HG03565 (cell line): ENCODE results near the gene GRK4.
A peak's percentile ranks its signal among the peaks of the same experiment; 100 is the strongest.
"Not testable (repeated sequence)": the region's sequence is repeated elsewhere in the genome, so short reads cannot be mapped to it uniquely, and the experiment has no call there.

ENCODE experiments used
- ATAC-seq: cut with Tn5 transposase; IDR thresholded peaks from one replicate; pipeline ENCODE4 v1.9.1; 2021; ENCODE audit warnings: mild to moderate bottlenecking, moderate library complexity; ENCODE audit not compliant: unreplicated experiment

Gene GRK4

GRCh38 chr4:3036131-3036952 lies 73.0 kb downstream of the GRK4 start:
- no peak for ATAC-seq

DNA sequence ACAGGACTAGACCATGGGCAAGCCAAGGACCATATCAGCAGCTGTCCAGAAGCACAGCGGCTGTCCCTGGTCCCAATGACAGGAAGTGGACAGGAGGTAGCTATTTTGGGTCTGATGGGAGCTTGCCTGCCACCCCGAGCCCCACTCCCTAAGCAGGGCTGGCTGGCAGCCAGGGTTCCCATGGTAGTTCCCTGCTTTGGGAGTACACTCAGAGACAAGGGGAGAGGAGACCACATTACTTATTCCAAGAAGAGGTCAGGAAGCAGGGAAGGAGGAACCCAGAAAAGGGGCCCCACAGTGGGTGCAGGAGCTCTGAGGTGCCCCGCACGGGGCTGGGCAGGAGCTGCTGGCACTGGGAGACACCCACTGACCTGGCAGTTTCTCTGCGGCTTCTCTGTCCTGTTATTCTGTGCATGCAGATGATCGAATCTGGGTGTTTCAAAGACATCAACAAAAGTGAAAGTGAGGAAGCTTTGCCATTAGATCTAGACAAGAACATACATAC lies 74.6 kb downstream of the GRK4 start:
- ATAC-seq: no peak

- no peak for ATAC-seq
These were observed 76.5 kb downstream of the GRK4 start for GRCh38 chr4:3039706-3040366.

GRCh38 chr4:3040452-3041191 lies 77.3 kb downstream of the GRK4 start:
- ATAC-seq: no peak

DNA sequence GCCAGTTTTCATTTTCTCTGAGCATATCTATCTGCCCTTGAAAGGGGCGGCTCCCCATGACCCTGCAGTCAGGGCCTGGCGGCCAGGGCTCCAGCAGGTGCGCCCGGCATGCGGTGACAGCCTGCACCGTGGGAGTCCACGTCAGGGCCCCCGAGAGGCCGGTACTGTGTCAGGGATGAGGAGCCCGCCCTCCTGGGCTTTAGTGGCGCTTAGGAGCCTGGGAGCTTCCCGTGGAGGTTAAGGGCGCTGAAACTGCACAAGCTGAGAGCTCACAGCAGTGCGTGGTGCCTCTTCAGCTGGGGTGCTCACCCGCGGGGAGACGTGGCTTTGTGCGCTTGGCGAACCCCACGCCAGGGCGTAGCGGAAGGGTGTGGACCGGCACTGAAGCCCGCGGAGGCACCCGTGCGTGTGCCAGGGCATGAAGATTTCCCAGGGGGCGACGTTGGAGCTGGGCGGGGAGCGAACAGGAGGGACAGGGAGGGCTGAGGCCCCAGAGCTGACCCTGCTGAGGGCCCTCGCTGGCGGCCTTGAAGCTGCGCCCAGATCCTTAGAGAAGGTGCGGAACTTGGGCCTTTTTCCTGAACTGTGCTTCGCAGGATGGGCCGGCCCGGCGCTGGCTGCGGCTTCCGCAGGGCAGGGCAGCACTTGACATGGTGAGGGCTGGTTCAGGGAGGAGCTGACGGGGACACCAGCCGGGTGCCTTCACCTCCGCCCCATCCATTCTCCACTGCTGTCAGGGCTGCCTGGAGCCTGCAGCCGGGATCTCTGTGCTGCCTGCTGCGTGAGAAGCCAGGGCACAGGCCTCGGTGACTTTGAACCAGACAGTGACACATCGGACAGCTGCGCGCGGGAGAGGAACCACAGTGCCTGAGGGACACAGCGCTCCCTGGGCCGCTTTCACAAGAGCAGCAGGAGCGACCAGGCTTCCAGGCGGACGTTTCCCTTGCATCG lies 78.1 kb downstream of the GRK4 start:
- ATAC-seq: no peak

GRCh38 chr4:3042226-3042625 lies 78.9 kb downstream of the GRK4 start:
- no peak for ATAC-seq

DNA sequence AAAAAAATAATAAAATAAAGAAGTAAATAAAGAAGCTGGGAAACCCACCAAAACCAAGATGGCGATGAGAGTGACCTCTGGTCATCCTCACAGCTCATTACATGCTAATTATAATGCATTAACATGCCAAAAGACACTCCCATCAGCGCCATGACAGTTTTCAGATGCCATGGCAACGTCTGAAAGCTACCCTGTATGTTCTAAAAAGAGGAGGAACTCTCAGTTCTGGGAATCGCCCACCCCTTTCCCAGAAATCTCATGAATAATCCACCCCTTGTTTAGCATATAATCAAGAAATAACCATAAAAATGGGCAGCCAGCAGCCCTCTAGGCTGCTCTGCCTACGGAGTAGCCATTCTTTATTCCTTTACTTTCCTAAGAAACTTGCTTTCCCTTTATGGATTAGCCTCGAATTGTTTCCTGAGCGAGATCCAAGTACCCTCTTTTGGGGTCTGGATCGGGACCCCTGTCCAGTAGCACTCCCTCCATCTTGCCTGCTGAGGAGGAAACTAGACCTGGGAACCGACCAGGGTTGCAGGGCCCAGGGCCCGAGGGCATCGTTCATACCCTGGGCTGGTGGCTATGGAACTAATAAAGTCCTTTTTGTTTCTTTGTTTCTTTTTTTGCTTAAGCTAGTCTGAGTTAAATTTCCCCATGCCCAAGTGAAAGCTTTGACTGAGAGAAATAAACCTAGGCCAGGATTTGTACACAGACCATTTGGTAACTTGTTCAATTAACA lies 80.1 kb downstream of the GRK4 start:
- no peak for ATAC-seq

DNA sequence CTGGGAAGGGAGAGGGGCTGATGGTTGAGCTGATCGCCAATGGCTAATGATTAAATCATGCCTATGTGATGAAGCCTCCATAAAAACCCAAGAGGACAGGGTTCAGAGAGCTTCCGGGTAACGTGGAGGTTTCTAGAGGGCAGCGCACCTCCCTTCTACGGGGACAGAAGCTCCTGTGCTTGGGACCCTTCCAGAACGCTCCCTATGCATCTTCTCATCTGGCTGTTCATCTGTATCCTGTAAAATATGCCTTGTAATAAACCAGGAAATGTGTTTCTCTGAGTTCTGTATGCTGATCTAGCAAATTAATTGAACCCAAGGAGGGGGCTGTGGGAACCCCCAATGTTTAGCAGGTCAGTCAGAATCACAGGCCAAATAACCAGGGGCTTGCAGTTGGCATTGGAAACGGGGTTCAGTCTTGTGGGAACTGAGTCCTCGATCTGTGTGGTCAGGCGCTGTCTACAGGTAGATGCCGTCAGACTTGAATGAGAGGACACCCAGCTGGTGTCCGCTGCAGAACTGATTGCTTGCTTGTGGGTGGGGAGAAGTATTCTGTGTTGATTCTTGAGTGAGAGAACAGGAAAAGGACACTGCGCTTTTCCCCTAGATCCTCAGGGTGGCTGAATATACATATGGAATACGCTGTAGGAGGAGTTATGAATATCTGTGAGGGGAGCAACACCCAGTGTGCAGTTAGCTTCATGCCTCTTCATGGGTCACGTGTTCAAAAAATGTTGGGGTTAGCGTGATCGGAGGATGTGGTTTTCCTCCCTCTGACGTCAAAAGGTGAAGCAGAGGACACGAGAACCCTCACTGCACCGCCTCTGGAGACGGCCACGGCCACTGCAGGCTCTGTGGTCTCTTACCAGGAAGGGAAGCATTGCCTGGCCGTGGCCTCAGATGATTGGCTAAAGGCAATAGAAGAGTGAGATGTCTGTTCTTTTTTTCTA lies 81.8 kb downstream of the GRK4 start:
- no peak for ATAC-seq

DNA sequence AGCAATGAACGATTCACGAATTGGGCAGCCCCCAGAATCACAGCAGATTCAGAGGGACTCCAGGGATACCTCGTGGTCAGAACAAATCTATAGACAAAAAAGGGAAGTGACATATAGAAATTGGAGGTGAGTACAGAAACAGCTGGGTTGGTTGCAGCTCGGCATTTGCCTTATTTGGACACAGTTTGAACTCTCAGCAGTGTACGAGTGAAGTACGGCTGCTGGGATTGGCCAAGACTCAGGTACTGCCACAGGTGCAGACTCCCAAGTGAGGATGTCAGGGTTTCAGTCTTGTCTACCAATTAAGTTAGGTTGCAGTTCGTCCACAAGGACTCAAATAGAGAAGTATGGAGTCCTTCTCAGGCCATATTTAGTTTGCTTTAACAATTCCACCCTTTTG lies 82.8 kb downstream of the GRK4 start:
- ATAC-seq: no peak

GRCh38 chr4:3046623-3047022 lies 83.3 kb downstream of the GRK4 start:
- ATAC-seq: no peak

GRCh38 chr4:3047464-3048286 lies 84.3 kb downstream of the GRK4 start:
- peak; percentile 83 for ATAC-seq

GRCh38 chr4:3051141-3051897 lies 87.9 kb downstream of the GRK4 start:
- not testable (repeated sequence) for ATAC-seq

DNA sequence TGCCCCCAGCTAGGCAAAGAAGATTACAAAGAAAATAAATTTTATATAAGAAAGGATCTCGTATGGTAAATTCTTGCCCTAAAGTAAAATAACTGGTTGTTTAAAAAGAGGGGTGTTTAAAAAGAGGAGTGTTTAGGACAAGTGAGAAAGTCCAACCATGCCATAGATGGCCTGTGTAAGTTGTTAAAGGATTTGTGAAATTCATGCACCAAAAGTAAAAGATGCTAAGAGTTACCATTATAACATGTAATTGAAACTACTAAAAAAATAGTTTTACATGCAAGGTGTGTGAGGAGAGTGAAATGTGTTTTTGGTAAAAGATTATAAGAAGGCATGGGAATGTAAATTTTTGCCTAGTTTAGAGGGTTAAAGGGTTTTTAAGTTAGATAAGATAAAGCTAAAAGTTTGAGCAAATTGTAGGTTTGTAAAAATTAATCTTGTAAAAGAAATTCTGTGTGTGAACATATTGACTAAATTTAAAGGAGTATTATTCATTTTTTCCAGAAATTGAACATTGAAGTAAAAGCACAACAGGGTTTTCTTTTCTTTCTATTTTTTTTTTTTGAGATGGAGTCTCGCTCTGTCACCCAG lies 90.9 kb downstream of the GRK4 start:
- no peak for ATAC-seq

- no peak for ATAC-seq
These were observed 96.6 kb downstream of the GRK4 start for GRCh38 chr4:3059943-3060342.

DNA sequence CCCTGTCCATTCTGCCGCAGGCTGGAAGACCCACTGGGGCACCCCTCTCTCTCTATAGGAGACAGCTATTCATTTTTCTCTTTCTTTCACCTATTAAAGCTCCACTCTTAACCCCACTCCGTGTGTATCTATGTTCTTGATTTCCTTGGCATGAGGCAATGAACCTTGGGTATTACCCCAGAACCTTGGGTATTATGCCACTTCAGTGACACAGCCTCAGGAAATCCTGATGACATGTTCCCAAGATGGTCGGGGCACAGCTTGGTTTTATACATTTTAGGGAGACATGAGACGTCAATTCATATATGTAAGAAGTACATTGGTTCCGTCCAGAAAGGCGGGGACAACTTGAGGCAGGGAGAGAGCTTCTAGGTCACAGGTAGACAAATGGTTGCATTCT lies 97.6 kb downstream of the GRK4 start:
- no peak for ATAC-seq

GRCh38 chr4:3062471-3062870 lies 99.1 kb downstream of the GRK4 start:
- no peak for ATAC-seq

- no peak for ATAC-seq
These were observed 102.2 kb downstream of the GRK4 start for GRCh38 chr4:3065551-3065950.
